Progenitor cell of endocrine pancreas (in vitro differentiated cells): Measurements from ENCODE around the gene SLC13A5. TPM values are rescaled to one million over a fixed set of nuclear protein-coding genes. Genes with fewer than 3 reads are reported as not detected.

Experiments
- DNase-seq: peaks from one replicate; pipeline ENCODE4 v3.0.0; 2021; ENCODE audit warnings: low spot score; ENCODE audit not compliant: unreplicated experiment
- H3K27ac Mint-ChIP-seq: 2 replicates; pipeline ENCODE4 v1.8.0; 2021; ENCODE audit warnings: mild to moderate bottlenecking, moderate library complexity, mixed read lengths
- H3K27me3 Mint-ChIP-seq: 2 replicates; pipeline ENCODE4 v1.8.0; 2021; ENCODE audit warnings: mixed read lengths
- H3K36me3 Mint-ChIP-seq: 2 replicates; pipeline ENCODE4 v1.8.0; 2022; ENCODE audit warnings: mixed read lengths; ENCODE audit not compliant: insufficient read depth
- H3K4me1 Mint-ChIP-seq: 2 replicates; pipeline ENCODE4 v1.8.0; 2021; ENCODE audit warnings: low read depth, mixed read lengths
- H3K4me3 Mint-ChIP-seq: 2 replicates; pipeline ENCODE4 v1.8.0; 2021; ENCODE audit warnings: low read depth, mild to moderate bottlenecking, moderate library complexity, mixed read lengths
- H3K9me3 Mint-ChIP-seq: 2 replicates; pipeline ENCODE4 v1.8.0; 2021; ENCODE audit warnings: low read depth, mixed read lengths
- total RNA-seq: library from RNA; stranded (reverse); gene quantifications from 2 replicates; pipeline ENCODE4 v1.2.1, GENCODE V29; 2021
- TF ChIP-seq, protein P1 (sequence below): fragments of 200-600 bp; sonication (generic); IDR thresholded peaks from one replicate; pipeline ENCODE4 v1.5.0; 2021; ENCODE audit warnings: antibody characterized with exemption, mild to moderate bottlenecking; ENCODE audit not compliant: unreplicated experiment

Gene SLC13A5
- total RNA-seq, 1 donor from 2014 or later, result 0.93 TPM

DNA sequence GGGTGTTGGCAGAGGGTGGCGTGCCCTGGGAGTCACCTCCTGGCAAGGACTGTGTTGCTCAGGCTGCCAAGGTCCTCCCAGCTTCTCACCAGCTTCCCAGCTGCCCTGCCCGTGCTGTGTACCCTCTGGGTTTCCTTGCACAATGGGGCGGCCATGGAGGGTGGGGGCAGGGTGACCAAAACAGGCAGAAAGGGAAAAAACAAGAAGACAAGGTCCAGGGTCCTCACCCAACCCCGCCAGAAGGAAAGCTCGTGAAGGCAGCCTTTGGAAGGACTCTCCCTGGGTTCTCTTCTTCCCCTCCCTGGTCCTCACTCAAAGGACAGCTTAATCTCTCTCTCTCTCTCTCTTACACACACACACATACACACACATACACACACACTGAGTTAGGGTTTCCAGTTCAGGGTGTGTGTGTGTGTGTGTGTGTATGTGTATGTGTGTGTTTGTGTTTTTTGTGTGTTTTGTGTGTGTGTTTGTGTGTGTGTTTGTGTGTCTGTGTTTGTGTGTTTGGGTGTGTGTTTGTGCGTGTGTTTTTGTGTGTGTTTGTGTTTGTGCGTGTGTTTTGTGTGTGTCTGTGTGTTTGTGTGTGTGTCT lies 2.0 kb downstream of the SLC13A5 start:
- Mint-ChIP-seq H3K27ac (no peak overlapping the region), H3K4me3 (no peak overlapping the region), H3K36me3 (no peaks in the 10 kb centered on the region), H3K27me3 (peaks cover 69% of the 10 kb centered on the region), H3K4me1 (peaks cover 8% of the 10 kb centered on the region), H3K9me3 (peaks cover 3% of the 10 kb centered on the region)
- DNase-seq, result no peak
- TF ChIP-seq, protein P1, sequence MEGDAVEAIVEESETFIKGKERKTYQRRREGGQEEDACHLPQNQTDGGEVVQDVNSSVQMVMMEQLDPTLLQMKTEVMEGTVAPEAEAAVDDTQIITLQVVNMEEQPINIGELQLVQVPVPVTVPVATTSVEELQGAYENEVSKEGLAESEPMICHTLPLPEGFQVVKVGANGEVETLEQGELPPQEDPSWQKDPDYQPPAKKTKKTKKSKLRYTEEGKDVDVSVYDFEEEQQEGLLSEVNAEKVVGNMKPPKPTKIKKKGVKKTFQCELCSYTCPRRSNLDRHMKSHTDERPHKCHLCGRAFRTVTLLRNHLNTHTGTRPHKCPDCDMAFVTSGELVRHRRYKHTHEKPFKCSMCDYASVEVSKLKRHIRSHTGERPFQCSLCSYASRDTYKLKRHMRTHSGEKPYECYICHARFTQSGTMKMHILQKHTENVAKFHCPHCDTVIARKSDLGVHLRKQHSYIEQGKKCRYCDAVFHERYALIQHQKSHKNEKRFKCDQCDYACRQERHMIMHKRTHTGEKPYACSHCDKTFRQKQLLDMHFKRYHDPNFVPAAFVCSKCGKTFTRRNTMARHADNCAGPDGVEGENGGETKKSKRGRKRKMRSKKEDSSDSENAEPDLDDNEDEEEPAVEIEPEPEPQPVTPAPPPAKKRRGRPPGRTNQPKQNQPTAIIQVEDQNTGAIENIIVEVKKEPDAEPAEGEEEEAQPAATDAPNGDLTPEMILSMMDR, result no peak

DNA sequence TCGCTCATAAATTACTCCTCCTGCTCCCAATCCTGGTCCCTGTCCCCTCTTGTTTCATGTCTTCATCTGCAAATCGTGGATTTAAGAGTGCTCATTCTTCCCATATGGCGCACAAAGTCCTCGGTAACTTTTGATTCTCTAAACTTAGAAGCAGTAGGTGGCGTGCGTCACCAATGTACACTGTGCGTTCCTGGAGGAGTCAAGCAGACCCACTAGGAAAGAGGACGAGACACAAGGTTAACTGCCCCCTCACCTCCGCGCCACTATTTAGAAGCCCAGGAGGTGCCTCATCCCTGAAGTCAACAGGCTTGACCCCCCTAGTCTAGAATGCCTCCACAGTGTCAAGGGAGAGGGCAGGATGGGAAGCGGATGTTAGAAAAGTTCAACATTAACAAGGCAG lies 2.9 kb downstream of the SLC13A5 start:
- TF ChIP-seq, protein P1, result no peak
- Mint-ChIP-seq H3K36me3 (no peaks in the 10 kb centered on the region), H3K27ac (no peak overlapping the region), H3K4me3 (no peak overlapping the region), H3K9me3 (no peaks in the 10 kb centered on the region), H3K4me1 (peaks cover 8% of the 10 kb centered on the region), H3K27me3 (peaks cover 73% of the 10 kb centered on the region)
- DNase-seq, result no peak

DNA sequence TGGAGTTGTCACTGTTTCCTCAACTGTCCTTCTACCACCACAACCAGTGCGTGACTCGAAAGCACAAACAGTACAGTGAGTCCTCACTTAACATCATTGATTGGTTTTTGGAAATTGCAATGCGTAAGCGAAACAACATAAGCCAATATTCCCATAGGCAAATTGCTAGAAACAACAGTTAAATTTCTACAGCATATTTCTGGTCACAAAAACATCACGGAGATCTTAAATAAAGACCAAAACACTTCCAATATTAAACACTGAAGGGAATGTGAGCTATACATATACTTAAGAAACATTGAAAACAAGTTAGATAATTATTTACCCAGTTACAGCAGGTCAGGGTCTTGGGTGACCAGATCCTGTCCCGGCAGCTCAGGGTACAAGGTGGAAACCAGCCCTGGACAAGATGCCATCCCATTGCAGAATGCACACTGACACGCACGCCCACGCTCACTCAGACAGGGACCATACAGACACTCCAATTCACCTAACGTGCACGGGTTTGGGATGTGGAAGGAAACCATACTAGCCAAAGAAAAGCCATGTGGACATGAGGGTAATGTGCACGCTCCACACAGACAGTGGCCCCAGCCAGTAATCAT lies 4.7 kb downstream of the SLC13A5 start:
- peak; percentile 8 for DNase-seq
- H3K36me3 Mint-ChIP-seq, result no peaks in the 10 kb centered on the region
- H3K4me3 Mint-ChIP-seq, result no peak overlapping the region
- H3K27me3 Mint-ChIP-seq, result peaks cover 78% of the 10 kb centered on the region
- peaks cover 6% of the 10 kb centered on the region for H3K4me1 Mint-ChIP-seq
- no peak overlapping the region for H3K27ac Mint-ChIP-seq
- TF ChIP-seq, protein P1, result no peak
- no peaks in the 10 kb centered on the region for H3K9me3 Mint-ChIP-seq

DNA sequence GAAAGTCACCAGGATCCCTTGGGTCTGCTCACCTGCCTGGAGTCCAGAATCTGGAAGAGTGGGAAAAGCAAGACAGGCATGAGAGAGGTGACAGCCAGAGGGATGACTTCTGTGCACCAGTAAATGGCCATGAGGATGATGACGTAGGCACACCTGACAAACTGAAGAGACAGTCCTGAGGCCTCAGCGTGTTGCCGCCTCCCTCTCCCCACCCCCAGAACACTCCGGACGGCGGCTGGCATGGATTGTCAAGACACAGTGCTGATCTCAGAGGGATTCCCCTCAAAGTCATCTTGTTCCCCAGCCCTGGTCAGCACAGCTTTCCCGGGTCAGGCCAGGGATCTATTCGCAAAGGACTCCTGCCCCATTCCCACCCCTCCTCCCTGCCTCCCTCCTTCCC lies 6.2 kb downstream of the SLC13A5 start:
- H3K27me3 Mint-ChIP-seq, result peaks cover 73% of the 10 kb centered on the region
- no peak overlapping the region for H3K4me3 Mint-ChIP-seq
- H3K4me1 Mint-ChIP-seq, result peaks cover 1% of the 10 kb centered on the region
- TF ChIP-seq, protein P1, result no peak
- peak overlapping the region; percentile 52 for H3K27ac Mint-ChIP-seq
- H3K9me3 Mint-ChIP-seq, result no peaks in the 10 kb centered on the region
- H3K36me3 Mint-ChIP-seq, result no peaks in the 10 kb centered on the region
- no peak for DNase-seq

DNA sequence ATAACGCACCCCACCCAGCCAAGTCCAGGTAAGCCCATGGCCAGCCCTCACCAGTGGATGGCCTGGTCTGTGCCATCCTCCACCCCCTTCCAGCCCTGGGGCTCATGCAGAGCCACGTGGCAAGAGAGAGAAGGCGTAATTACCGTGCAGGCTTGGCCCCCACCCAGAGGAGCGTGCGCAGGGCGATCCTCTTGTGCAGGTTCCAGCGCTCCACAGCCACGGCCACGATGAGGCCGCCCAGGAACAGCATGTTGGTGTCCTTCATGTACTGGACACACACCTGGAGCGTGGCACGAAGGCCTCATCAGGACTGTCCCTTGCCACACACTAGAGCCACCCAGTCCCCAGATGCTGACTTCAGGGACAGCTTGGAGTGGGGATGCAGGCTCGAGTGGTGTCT lies 6.7 kb downstream of the SLC13A5 start:
- peak overlapping the region; percentile 52 for H3K27ac Mint-ChIP-seq
- H3K9me3 Mint-ChIP-seq, result no peaks in the 10 kb centered on the region
- H3K4me1 Mint-ChIP-seq, result peaks cover 4% of the 10 kb centered on the region
- DNase-seq, result no peak
- no peak overlapping the region for H3K4me3 Mint-ChIP-seq
- peaks cover 68% of the 10 kb centered on the region for H3K27me3 Mint-ChIP-seq
- TF ChIP-seq, protein P1, result no peak
- no peaks in the 10 kb centered on the region for H3K36me3 Mint-ChIP-seq
